Fibroblast of skin of abdomen (primary cell): Measurements from ENCODE around the gene TEX50.
A peak's percentile ranks its signal among the peaks of the same experiment; 100 is the strongest.
"Not testable (repeated sequence)": the region's sequence is repeated elsewhere in the genome, so short reads cannot be mapped to it uniquely, and the experiment has no call there.

Source experiments
- DNase-seq: peaks from one replicate; pipeline ENCODE4 v3.0.0-alpha.2; 2013

The TEX50 gene

DNA sequence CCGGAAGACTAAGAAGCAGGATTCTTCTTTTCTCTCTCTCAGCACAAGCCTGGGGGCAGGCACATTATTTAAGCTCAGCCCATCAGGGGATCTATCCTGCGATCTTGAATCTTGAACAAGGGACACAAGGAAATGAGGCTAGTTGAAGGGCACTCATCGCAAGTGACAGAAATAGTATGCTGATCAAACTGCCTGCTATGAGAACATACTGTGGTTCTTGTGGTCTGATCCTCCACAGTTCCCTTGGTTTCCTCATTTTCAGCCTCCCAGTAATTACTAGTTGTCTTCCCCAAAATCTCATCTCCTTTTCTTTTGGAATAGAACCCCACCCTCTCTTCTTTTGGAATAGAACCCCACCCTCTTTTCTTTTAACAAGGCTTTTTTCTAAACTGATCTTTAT, 28.0 kb downstream of the TEX50 start:
- DNase-seq: no peak

DNA sequence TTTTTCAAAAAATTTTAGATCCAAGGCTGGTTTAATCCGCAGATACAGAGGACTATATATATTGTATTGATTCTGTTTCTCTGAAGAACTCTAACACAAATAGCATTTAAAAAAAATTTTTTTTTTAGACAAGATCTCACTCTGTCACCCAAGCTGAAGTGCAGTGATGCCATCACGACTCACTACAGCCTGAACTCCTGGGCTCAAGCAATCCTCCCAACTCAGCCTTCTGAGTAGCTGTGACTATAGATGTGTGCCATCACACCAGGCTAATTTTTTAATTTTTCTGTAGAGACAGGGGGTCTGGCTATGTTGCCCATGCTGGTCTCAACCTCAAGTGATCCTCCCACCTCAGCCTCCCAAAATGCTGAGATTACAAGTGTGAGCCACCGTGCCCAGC, 31.5 kb downstream of the TEX50 start:
- peak; percentile 20 for DNase-seq

DNA sequence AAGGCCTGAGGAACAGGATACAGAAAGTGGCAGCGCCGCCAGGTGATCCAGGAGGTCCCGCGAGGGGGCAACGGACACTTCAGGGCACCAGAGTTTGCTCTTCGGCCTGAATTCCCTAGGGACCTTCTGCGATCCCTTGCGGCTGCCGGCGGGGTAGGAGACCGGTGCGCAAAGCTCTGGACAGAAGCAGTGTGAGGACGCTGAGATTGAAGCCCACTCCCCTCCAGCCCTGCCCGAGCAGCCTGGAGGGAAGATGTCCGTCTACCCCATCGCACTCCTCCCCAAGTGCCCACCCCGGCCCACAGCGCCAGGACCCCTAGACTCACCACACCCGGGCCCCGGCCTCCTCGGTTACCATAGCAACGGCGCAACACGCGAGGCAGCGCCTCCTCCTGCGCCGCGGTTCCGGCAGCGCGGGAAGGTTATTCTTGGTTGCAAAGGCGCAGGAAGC, 34.4 kb downstream of the TEX50 start, which contains the start of gene ANKRD45:
Gene ANKRD45 (minus strand): TSS at position 361 of the 451 bp plus-strand sequence. CDS start 10,433 bp downstream, outside the sequence.
- DNase-seq: peak; percentile 57

DNA sequence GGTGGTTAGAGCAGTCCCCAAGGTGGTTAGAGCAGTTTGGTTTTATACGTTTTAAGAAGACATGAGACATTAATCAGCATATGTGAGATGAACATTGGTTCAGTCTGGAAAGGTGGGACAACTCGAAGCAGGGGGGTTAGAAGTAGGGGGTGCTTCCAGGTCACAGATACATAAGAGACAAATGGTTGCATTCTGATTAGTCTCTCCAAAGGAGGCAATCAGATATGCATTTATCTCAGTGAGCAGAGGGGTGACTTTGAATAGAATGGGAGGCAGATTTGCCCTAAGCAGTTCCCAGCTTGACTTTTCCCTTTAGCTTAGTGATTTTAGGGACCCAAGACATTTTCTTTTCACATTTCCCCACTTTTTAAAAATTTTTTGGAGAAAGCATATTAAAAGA, 39.4 kb downstream of the TEX50 start:
- not testable (repeated sequence) for DNase-seq

DNA sequence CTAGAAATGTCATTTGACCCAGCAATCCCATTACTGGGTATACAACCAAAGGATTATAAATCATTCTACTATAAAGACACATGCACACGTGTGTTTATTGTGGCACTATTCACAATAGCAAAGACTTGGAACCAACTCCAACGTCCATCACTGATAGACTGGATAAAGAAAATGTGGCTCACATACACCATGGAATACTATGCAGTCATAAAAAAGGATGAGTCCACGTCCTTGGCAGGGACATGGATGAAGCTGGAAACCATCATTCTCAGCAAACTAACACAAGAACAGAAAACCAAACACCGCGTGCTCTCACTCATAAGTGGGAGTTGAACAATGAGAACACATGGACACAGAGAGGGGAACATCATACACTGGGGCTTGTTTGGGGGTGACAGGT, 45.0 kb downstream of the TEX50 start:
- DNase-seq: not testable (repeated sequence)

DNA sequence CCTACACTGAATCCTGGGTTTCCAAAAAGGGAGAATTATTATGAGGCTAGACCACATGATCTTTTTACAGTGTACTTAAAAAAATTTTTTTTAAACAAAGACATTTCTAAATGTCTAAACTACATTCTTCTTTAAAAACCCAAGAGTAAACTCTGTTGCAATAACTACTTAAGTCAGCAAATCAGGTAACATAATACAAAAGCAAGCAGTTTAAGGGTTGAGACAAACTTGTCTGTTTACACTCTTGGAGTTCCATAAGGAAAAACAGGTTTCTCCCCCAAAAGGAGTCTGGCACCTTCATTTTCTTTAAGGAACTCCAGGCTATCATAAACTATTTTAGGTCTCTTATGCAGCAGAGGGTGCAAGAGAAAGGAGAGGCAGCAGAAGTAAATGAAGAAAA, 47.0 kb downstream of the TEX50 start:
- DNase-seq: no peak

DNA sequence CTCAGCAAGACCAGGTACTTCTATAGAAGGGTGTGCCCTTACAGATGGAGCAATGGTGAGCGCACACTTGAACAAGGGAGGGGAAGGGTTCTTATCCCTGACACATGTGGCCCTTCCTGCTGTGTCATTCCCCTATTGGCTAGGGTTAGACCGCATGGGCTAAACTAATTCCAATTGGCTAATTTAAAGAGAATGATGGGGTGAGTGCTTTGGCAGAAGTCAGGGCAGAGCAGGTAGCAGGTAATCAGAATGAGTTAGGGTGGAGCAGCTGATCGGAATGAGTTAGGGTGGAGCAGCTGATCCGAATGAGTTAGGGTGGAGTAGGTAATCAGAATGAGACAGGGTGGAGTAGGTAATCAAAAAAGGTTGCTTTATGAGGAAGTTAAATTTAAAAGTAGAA, 48.7 kb downstream of the TEX50 start:
- DNase-seq: not testable (repeated sequence)

DNA sequence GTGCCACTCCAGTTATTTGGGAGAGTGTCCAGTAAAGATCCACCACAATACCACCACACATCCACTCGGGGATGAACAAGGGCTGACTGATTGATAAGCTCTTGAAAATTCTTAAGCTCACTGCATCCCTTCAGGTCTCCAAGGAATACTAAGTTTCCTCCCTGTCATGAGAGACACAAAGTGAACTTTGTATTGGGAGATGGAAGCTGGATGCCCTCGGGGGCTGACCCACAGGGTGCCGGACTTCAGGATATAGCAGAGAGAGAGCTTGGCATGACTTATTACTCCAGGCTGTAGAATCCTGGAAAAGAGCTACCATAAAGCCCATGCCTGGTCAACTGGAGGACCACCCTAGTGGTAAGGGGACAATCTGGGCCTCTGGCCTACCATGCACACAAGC, 50.0 kb downstream of the TEX50 start:
- DNase-seq: not testable (repeated sequence)
